Fibroblast of mammary gland (primary cell): ENCODE data around the gene CAVIN3.
A peak's percentile ranks its signal among the peaks of the same experiment; 100 is the strongest.

Experiments used
- DNase-seq: peaks from one replicate; pipeline ENCODE4 v3.0.0-alpha.2; 2010; ENCODE audit warnings: low read depth
- H3K4me3 ChIP-seq: 2 replicates; pipeline ENCODE4 v1.5.1; 2011; ENCODE audit warnings: low read depth, mild to moderate bottlenecking, low read length, moderate library complexity; ENCODE audit not compliant: control insufficient read depth
- TF ChIP-seq, protein P1 (sequence below): conservative IDR thresholded peaks from 2 replicates; pipeline ENCODE4 v1.5.1; 2011; ENCODE audit warnings: low read depth, low read length, inconsistent platforms; ENCODE audit not compliant: control insufficient read depth, insufficient read depth

Gene CAVIN3

DNA sequence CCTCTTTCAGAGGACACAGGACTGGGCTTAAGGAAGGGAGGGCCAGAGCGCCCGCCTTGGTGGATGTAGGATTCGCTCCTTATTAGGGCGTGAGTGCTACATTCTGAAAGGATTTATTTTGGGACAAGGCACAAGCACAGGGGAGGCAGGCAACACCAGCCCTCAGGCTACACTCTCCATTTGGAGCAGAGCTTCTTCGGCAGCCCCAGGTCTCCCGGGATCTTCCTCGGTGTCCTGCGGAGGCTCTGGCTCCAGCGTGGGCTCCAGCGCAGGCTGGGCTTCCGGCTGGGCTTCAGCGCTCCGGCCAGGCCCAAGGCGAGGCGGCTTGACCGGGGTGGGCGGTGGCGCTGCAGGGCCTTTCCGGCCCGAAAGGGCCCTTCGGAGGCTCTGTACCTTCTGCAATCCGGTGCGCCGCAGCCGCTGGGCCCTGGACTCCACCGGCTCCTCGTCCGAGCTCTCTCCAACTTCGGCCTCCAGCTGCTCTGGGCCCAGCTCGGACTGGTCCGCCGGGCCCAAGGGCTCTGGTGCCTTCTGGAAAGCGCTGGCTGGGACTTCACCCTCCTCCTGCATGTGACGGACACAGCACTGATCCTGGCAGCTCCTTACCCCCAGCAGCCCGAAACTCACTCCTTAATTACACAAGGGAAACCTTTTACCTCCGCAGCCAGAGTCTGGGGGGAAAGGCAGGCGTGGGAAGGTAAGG lies 1.1 kb downstream of the CAVIN3 start:
- peak overlapping the region; percentile 88 for H3K4me3 ChIP-seq
- peak; percentile 32 for DNase-seq
- TF ChIP-seq, protein P1, sequence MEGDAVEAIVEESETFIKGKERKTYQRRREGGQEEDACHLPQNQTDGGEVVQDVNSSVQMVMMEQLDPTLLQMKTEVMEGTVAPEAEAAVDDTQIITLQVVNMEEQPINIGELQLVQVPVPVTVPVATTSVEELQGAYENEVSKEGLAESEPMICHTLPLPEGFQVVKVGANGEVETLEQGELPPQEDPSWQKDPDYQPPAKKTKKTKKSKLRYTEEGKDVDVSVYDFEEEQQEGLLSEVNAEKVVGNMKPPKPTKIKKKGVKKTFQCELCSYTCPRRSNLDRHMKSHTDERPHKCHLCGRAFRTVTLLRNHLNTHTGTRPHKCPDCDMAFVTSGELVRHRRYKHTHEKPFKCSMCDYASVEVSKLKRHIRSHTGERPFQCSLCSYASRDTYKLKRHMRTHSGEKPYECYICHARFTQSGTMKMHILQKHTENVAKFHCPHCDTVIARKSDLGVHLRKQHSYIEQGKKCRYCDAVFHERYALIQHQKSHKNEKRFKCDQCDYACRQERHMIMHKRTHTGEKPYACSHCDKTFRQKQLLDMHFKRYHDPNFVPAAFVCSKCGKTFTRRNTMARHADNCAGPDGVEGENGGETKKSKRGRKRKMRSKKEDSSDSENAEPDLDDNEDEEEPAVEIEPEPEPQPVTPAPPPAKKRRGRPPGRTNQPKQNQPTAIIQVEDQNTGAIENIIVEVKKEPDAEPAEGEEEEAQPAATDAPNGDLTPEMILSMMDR = no peak

DNA sequence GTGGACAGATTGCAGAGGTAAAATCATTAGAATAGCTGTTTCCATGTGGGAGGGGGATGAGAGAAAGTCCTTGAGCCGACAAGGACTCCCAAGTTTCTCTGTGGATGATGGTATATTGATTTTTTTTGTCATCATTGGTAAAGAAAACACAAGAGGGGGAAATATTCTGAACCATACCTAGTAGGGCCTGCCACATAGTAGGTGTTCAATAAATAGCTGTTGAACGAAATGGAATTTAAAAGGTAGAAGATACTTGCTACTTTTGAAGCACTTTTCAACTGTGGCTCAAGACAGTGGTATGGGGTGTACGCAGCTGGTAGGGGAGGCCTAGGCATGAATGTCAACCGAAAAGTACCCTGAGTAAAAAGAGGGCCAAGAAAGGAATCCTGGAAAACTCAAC lies 2.1 kb downstream of the CAVIN3 start:
- peak overlapping the region; percentile 88 for H3K4me3 ChIP-seq
- no peak for DNase-seq

DNA sequence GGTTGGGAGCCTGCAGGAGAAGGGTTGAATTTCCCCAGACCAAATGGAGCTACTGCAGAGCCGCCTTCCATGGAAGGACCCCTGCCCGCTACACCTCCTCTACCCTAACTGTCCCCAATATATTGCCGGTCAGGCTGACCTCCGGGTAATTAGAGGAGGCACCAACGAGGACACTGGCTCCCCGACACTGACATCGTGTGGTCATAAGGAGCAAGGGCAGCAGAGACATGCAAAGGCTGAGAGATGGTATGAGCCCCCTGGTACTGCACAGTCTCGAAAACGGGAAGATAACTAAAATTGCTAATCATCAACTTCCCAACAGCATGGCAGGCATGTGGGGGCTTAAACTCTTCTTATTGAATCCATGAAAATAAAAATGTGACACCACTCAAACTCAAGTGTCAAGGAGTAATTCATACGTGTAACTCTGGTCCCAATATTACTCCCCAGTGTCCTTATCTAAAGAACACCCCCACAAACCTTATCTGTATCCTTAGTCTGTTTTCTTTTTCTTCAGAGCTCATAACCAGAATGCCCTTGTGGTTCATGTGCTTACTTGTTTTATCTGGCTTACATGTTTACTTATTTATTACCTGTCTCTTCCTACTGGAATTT lies 4.4 kb downstream of the CAVIN3 start:
- H3K4me3 ChIP-seq = no peak overlapping the region
- TF ChIP-seq, protein P1 = peak; percentile 97
- DNase-seq = peak; percentile 69

More for the DNA sequence above, 2.1 kb downstream of the CAVIN3 start:
- TF ChIP-seq, protein P1 = no peak

DNA sequence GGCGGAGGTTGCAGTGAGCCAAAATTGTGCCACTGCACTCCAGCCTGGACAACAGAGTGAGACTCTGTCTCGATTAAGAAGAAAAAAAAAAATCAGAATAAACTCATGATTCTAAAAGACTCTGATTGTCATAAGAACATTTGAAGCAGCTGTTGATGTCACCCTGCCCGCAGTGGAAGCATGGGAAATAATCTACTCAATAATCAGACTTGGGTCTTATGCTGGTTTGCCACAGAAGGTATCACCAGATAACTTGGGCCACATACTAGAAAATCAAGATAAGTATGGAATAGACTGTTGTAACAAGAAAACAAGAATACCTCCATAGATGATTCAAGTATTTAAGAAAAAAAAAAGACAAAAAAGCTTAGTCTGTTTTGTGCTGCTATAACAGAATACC lies 8.2 kb downstream of the CAVIN3 start:
- TF ChIP-seq, protein P1 = no peak
- no peak overlapping the region for H3K4me3 ChIP-seq
- DNase-seq = no peak

DNA sequence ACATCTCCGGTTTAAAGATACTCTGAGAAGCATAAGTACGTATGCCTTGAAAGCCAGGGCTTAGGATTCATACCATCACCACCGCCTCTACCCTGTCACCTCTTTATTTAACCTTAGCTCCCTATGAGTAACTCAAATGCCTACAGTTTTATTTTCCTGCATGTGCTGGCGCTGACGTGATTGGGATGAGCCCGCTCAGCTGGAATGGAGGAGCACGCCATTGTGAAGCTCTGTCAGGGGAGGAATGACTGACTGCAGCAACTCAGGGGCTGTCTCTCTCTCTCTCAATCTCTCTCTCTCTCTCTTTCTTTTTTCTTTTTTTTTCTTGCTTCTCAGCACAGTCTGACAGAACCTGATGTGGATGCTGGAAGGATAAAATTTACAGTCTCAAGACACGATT lies 12.4 kb downstream of the CAVIN3 start:
- TF ChIP-seq, protein P1 = no peak
- H3K4me3 ChIP-seq = no peak overlapping the region

DNA sequence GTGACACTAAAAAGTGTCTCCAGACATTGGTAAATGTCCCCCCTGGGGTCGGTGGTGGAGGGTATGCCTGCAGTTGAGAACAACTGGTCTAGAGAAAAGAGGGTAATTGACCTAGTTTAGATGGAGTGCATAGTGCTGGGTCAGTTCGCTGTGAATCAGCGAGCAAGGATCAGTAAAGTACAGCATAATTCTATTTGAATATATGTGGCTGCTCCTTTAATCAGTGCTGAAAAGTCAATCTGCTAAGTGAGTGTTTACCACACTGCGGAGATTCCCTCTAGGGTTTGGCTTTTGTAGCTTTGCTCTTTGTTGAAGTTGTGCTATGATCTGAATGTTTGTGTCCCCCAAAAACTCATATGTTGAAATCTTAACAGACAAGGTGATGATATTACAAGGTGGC lies 15.0 kb downstream of the CAVIN3 start:
- no peak overlapping the region for H3K4me3 ChIP-seq
- no peak for DNase-seq
- TF ChIP-seq, protein P1 = no peak

More for the DNA sequence above, 12.4 kb downstream of the CAVIN3 start:
- DNase-seq = peak; percentile 43
